HG03354 (cell line): ENCODE results near the gene PPFIBP2.
"Not testable (repeated sequence)": the region's sequence is repeated elsewhere in the genome, so short reads cannot be mapped to it uniquely, and the experiment has no call there.

ENCODE experiments used
- ATAC-seq: cut with Tn5 transposase; IDR thresholded peaks from one replicate; pipeline ENCODE4 v1.9.1; 2021; ENCODE audit warnings: mild to moderate bottlenecking; ENCODE audit not compliant: unreplicated experiment, poor library complexity, severe bottlenecking

PPFIBP2 gene

DNA sequence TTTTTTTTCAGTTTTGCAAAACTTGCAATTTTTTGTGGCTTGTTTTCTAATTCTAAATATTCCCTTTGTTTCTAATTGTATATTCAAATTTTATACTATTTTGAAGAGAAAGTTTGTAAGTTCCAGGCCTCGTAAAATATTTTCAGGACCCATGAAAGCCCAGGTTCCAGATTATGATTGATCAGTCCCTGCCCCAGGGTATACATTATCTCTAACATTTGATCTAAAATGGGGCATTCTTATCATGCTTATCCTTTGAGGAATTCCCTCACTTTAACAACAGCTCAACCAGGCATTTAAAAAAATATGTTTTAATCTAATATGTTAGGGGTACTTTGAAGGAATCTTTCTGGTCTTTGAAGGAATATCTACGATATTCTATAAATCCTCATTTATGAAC, 133.1 kb downstream of the PPFIBP2 start:
- ATAC-seq, result no peak

DNA sequence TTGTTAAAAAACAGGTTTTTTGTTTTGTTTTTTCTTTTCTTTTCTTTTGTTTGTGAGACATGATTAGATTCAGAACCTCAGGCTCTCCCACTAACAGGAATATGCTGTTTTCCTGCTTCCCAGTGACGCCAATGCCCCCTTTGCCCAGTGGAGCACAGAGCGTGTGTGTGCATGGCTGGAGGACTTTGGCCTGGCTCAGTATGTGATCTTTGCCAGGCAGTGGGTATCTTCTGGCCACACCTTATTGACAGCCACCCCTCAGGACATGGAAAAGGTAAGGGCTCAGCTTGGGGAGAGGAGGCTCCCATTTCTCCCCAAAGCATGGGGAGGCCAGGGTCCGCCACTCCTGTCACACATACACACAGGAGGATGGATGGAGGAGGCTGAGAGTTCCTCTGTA, 134.5 kb downstream of the PPFIBP2 start:
- ATAC-seq, result no peak

DNA sequence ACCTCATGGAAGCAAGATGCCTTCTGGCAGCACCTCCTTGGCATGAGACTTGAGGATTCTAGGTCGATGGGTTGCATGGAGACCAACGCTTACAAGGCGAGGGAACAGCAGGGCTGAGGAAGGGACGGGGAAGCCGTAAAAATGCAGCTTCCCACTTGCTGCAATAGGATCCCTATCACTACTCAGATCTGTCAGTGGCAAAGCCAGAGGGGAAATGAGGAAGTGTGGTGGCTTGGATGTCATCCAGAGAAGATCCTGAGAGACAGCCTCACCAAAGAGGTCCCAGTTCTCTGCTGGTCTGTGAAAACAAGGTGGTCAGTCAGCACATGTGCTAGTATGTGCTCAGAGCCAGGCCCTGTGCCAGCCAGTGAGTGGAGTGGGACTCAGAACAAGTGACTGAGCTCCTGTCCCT, 137.3 kb downstream of the PPFIBP2 start:
- ATAC-seq, result no peak

- no peak for ATAC-seq
These were observed 137.9 kb downstream of the PPFIBP2 start for GRCh38 chr11:7651700-7652099.

- no peak for ATAC-seq
These were observed 140.5 kb downstream of the PPFIBP2 start for GRCh38 chr11:7654195-7654705.

DNA sequence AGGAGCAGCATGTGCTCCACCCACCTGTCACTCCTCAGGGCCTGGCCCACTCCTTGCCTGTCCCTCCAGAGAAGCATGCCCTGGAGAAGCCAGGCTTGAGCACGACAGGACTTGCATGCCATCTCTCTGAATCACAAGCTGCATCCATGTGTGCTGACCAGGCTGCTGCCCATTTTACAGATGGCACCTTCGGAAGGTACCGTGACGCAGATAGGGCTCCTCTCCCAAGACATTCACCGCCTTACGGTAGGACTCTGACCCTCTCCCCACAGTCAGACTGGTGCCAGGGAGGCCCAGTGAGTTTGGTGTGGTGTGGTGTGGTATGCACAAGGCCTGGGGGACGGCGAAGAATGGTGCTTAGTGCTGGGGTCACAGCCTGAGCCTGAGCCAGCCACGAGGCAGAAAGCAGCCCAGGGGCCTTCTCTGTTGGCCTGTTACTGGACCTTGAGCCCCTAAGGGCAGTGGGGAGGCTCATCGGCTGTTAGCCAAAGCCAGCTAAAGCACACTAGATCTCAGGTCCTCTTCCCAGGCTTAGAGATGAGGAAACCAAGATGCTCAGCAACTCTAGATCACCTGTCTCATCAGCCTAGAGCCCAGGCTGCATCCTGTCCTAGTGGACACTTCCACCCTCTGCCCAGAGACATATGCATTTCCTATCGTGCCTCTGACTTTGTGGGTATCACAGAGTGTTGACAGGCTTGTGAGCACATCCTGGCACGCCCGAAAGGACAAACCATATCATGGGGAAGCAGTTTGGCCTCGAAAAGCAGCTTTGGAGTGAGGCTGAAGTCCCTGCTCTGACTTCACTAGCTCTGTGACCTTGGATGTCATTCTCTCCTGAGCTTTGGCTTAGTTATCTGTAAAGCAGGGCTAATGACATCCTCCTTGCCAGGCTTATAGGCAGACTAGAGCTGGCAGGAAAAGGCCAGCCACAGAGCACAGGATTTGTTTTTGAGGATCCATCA, 141.7 kb downstream of the PPFIBP2 start:
- ATAC-seq, result no peak

DNA sequence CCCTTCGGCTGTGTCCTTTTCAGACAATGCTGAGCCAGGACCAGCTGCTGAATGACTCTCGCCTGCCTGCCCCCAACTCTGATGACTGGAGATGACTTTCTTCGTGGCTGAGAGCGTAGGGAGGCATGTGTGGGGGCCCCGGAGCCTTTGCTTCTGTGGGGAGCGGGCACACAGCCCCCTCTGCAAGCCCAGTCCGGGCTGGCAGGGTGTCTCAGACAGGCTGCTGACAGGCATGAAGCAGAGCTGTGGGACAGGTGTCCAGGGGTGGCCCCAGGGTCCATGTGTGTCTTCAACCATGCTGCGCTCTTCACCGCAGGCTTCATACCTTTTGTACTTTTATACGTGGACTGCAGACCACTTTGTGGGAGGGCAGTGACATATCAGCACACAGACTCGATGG, 142.9 kb downstream of the PPFIBP2 start:
- no peak for ATAC-seq

DNA sequence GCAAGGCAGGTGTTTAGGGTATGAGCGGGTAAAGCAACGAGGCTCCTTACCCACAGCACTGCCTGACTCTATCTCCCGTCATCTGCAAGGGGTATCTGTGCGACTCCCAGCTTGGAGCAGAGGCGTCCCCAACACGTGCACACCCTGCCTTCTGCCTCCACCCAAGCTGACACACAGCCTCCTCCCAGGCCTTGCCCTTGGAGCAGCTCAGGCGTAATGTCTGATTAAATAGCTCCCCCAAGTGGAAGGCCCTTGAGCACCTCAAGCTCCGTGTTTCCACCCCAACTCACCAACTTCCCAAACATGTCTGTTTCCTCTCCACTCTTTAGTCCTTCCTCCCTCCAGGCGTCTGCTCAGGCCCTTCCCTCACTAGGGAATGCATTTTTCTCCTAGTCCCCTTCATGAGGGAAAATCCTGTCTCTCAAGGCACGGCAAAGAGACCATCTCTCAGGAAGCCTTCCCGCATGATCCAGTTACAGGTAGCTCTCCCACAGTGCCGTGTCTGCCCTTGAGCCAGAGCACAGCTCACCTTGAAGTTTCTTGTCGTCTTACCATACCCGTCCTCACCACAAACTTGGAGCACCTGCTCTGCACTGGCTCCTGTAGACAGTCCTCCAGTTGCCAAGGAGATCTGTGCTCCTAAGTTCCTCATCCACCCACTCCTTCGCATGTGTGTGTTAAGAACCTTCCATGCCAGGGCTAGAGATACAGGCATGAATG, 143.7 kb downstream of the PPFIBP2 start:
- ATAC-seq, result peak; percentile 62

DNA sequence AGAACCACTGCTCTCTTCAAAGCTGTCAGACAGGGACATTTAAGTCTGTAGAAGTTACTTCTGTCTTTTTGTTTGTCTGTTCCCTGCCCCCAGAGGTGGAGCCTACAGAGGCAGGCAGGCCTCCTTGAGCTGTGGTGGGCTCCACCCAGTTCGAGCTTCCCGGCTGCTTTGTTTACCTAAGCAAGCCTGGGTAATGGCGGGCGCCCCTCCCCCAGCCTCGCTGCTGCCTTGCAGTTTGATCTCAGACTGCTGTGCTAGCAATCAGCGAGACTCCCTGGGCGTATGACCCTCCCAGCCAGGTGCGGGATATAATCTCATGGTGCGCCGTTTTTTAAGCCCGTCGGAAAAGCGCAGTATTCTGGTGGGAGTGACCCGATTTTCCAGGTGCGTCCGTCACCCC, 149.7 kb downstream of the PPFIBP2 start:
- ATAC-seq, result not testable (repeated sequence)

- ATAC-seq, result no peak
These were observed 151.1 kb downstream of the PPFIBP2 start for GRCh38 chr11:7664867-7665266.

GRCh38 chr11:7665473-7666291, 151.9 kb downstream of the PPFIBP2 start:
- ATAC-seq, result peak; percentile 98

- no peak for ATAC-seq
These were observed 152.6 kb downstream of the PPFIBP2 start for GRCh38 chr11:7666292-7666866.

GRCh38 chr11:7667460-7667859, 153.7 kb downstream of the PPFIBP2 start:
- no peak for ATAC-seq

DNA sequence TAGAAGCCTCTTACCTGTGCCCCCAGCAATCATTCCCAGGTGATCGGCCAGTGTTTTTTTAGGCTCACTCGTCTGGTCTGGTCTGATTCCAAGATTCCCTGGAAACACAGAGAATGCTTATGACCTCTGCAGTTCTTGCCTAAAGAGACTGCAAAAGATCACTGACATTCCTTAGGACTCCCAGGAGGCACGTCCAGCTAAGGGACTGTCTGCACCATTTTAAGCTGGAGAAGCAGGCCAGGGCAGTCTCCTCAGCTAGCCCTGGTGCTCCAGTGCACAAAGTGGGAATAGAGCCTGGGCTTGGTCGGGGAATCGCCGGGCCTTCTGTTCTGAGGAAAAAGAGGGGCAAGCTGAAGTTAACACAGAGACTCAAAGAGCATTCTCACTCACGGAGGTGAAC, 154.7 kb downstream of the PPFIBP2 start:
- ATAC-seq, result no peak

GRCh38 chr11:7668911-7669310, 155.1 kb downstream of the PPFIBP2 start:
- no peak for ATAC-seq

DNA sequence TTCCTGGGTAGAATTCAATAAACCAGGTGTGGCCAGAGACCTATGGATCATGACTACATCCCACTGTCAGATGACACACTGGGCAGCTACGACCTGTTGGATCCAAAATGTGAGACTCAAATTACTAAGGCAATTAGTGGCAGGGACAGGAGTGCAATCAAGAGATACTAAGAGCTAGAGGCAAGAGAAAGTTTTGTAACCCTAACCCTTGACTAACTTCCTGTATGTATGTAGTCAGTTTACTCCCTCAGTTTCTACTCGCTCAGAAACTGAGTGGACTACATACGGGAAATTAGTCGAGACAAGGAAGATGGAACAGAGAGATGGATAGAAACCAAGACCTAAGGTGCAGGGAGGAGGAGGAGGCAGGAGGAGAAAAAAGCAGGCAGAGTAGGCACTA, 156.8 kb downstream of the PPFIBP2 start:
- ATAC-seq, result no peak

- peak; percentile 67 for ATAC-seq
These were observed 157.8 kb downstream of the PPFIBP2 start for GRCh38 chr11:7671347-7672215.

- ATAC-seq, result no peak
These were observed 158.6 kb downstream of the PPFIBP2 start for GRCh38 chr11:7672276-7672959.
